Neural crest cell (in vitro differentiated cells): ENCODE results near the gene TBL1Y. TPM values are rescaled to one million over a fixed set of nuclear protein-coding genes. Genes with fewer than 3 reads are reported as not detected.

Experiments used
- DNase-seq: peaks from one replicate; pipeline ENCODE4 v3.0.0; 2021; ENCODE audit warnings: low read depth, mixed read lengths, low spot score
- H3K27ac Mint-ChIP-seq: one replicate; pipeline ENCODE4 v1.8.0; 2021; ENCODE audit warnings: mild to moderate bottlenecking, mixed read lengths; ENCODE audit not compliant: unreplicated experiment
- H3K27me3 Mint-ChIP-seq: 2 replicates; pipeline ENCODE4 v1.8.0; 2021; ENCODE audit warnings: low read depth, mild to moderate bottlenecking, mixed read lengths
- H3K36me3 Mint-ChIP-seq: 2 replicates; pipeline ENCODE4 v1.8.0; 2021; ENCODE audit warnings: low read depth, mild to moderate bottlenecking, mixed read lengths
- H3K4me1 Mint-ChIP-seq: 2 replicates; pipeline ENCODE4 v1.8.0; 2021; ENCODE audit warnings: mixed read lengths
- H3K4me3 Mint-ChIP-seq: one replicate; pipeline ENCODE4 v1.8.0; 2021; ENCODE audit warnings: mild to moderate bottlenecking, mixed read lengths
- H3K9me3 Mint-ChIP-seq: 2 replicates; pipeline ENCODE4 v1.8.0; 2021; ENCODE audit warnings: mixed read lengths
- total RNA-seq: library from RNA; stranded (reverse); gene quantifications from 2 replicates; pipeline ENCODE4 v1.2.1, GENCODE V29; 2021
- TF ChIP-seq, protein P1 (sequence below): fragments of 200-600 bp; sonication (generic); conservative IDR thresholded peaks from 2 replicates; pipeline ENCODE4 v1.5.0; 2021; ENCODE audit warnings: antibody characterized with exemption, mild to moderate bottlenecking

The TBL1Y gene
- total RNA-seq, 1 donor from 2014 or later: not detected

- Mint-ChIP-seq H3K4me3 (no peak overlapping the region), H3K27me3 (no peaks in the 10 kb centered on the region), H3K9me3 (no peaks in the 10 kb centered on the region), H3K36me3 (no peaks in the 10 kb centered on the region), H3K4me1 (no peaks in the 10 kb centered on the region), H3K27ac (no peak overlapping the region)
- TF ChIP-seq, protein P1, sequence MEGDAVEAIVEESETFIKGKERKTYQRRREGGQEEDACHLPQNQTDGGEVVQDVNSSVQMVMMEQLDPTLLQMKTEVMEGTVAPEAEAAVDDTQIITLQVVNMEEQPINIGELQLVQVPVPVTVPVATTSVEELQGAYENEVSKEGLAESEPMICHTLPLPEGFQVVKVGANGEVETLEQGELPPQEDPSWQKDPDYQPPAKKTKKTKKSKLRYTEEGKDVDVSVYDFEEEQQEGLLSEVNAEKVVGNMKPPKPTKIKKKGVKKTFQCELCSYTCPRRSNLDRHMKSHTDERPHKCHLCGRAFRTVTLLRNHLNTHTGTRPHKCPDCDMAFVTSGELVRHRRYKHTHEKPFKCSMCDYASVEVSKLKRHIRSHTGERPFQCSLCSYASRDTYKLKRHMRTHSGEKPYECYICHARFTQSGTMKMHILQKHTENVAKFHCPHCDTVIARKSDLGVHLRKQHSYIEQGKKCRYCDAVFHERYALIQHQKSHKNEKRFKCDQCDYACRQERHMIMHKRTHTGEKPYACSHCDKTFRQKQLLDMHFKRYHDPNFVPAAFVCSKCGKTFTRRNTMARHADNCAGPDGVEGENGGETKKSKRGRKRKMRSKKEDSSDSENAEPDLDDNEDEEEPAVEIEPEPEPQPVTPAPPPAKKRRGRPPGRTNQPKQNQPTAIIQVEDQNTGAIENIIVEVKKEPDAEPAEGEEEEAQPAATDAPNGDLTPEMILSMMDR: no peak
- DNase-seq: no peak
Measured at GRCh38 chrY:6972271-6972887, 61.9 kb downstream of the TBL1Y start.

DNA sequence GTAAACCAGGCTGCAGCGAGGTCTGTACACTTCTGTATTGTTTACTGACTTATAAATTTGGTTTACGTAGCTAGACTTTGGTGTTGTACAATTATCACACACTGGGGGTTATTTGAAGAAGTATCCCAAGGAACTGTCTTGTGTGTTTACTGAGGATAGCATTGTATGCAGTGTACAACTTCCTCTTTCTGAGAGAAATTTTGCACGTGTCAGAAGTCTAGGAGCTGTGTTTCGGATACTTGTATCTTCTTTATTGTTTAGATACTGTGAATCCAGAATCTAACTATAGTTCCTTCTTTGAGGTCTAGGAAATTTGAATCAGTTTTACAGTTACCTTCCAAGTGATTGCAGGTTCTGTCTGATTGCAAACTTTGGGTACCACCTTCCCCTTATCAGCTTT is 64.5 kb downstream of the TBL1Y start:
- Mint-ChIP-seq H3K27ac (no peak overlapping the region), H3K9me3 (no peaks in the 10 kb centered on the region), H3K4me3 (no peak overlapping the region), H3K36me3 (no peaks in the 10 kb centered on the region), H3K4me1 (no peaks in the 10 kb centered on the region), H3K27me3 (no peaks in the 10 kb centered on the region)
- TF ChIP-seq, protein P1: no peak
- no peak for DNase-seq

DNA sequence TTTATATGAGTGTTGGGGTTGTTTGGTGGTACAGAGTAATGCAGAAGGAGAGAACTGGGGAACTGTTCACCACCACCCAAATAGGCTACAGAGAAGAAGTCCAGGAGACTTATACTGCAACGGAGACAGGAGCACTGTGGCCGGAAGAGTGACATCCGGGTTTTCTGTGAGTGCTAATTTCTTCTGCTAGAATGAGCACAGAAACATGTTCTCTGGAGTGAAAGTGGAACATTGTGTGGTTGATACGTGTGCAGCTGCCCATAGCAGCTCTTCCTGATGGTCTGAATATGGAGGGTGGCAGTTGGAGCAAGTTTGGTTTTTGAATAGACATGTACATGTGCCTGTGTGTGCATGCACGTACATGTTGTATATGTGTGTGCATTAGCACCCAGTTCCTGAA is 67.3 kb downstream of the TBL1Y start:
- TF ChIP-seq, protein P1: no peak
- no peaks in the 10 kb centered on the region for H3K36me3 Mint-ChIP-seq
- H3K27ac Mint-ChIP-seq: no peak overlapping the region
- no peaks in the 10 kb centered on the region for H3K27me3 Mint-ChIP-seq
- DNase-seq: no peak
- no peaks in the 10 kb centered on the region for H3K4me1 Mint-ChIP-seq
- no peak overlapping the region for H3K4me3 Mint-ChIP-seq
- H3K9me3 Mint-ChIP-seq: no peaks in the 10 kb centered on the region

- TF ChIP-seq, protein P1: no peak
Measured at GRCh38 chrY:6983221-6983620, 72.7 kb downstream of the TBL1Y start.

DNA sequence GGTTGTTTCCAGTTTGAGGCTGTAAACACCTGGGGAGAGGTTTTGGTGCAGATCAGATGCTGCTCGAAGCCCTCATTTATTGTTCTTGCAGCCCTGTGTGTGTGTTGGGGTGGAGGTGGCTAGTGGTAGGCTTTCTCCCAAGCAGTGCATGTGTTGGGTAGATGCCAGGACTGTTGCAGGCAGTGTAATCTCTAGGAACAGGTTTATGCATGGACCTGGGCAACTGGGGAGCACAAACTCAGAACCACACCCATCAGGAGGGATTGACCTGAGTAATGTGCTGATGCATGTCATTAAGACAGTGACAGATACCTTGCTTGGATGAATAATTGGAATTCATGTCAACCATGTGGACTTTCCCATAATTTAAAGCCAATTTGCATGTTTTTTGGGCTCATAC is 77.3 kb downstream of the TBL1Y start:
- no peak for DNase-seq
- Mint-ChIP-seq H3K9me3 (no peaks in the 10 kb centered on the region), H3K4me1 (no peaks in the 10 kb centered on the region), H3K36me3 (no peaks in the 10 kb centered on the region), H3K4me3 (no peak overlapping the region), H3K27ac (no peak overlapping the region), H3K27me3 (no peaks in the 10 kb centered on the region)
- TF ChIP-seq, protein P1: no peak

More at GRCh38 chrY:6983221-6983620, 72.7 kb downstream of the TBL1Y start:
- no peaks in the 10 kb centered on the region for H3K27me3 Mint-ChIP-seq
- no peak for DNase-seq
- H3K4me1 Mint-ChIP-seq: no peaks in the 10 kb centered on the region
- no peak overlapping the region for H3K27ac Mint-ChIP-seq
- H3K9me3 Mint-ChIP-seq: no peaks in the 10 kb centered on the region
- H3K36me3 Mint-ChIP-seq: no peaks in the 10 kb centered on the region
- no peak overlapping the region for H3K4me3 Mint-ChIP-seq
